Measurements from ENCODE around the gene ITPRID2.
A peak's percentile ranks its signal among the peaks of the same experiment; 100 is the strongest.
"Not testable (repeated sequence)": the region's sequence is repeated elsewhere in the genome, so short reads cannot be mapped to it uniquely, and the experiment has no call there.

The ITPRID2 gene

GRCh38 chr2:181918188-181918587 is 26.7 kb downstream of the ITPRID2 start:
- DNase-seq: no peak

- DNase-seq: no peak
Measured at GRCh38 chr2:181923121-181923520, 31.6 kb downstream of the ITPRID2 start.

- DNase-seq: no peak
Measured at GRCh38 chr2:181924336-181924735, 32.8 kb downstream of the ITPRID2 start.

GRCh38 chr2:181934694-181935093 is 43.2 kb downstream of the ITPRID2 start:
- DNase-seq: no peak

- peak; percentile 78 to 90 for DNase-seq
Measured at GRCh38 chr2:181937473-181937872, 45.9 kb downstream of the ITPRID2 start.

- no peak for DNase-seq
Measured at GRCh38 chr2:181943411-181944124, 52.0 kb downstream of the ITPRID2 start.

GRCh38 chr2:181944164-181944913 is 52.8 kb downstream of the ITPRID2 start:
- DNase-seq: no peak

- no peak for DNase-seq
Measured at GRCh38 chr2:181944914-181945291, 53.4 kb downstream of the ITPRID2 start.

- no peak for DNase-seq
Measured at GRCh38 chr2:181946444-181947127, 55.1 kb downstream of the ITPRID2 start.

GRCh38 chr2:181947273-181947672 is 55.7 kb downstream of the ITPRID2 start:
- DNase-seq: no peak

- no peak for DNase-seq
Measured at GRCh38 chr2:181948227-181948626, 56.7 kb downstream of the ITPRID2 start.

GRCh38 chr2:181949047-181949446 is 57.5 kb downstream of the ITPRID2 start:
- DNase-seq: no peak

GRCh38 chr2:181952404-181953226 is 61.1 kb downstream of the ITPRID2 start:
- DNase-seq: no peak

GRCh38 chr2:181953881-181954537 is 62.5 kb downstream of the ITPRID2 start:
- DNase-seq: peak; percentile 33 to 84

GRCh38 chr2:181954538-181954883 is 63.0 kb downstream of the ITPRID2 start:
- no peak for DNase-seq

GRCh38 chr2:181955010-181955409 is 63.5 kb downstream of the ITPRID2 start:
- no peak for DNase-seq

GRCh38 chr2:181955866-181956265 is 64.3 kb downstream of the ITPRID2 start:
- not testable (repeated sequence) for DNase-seq

- DNase-seq: no peak
Measured at GRCh38 chr2:181957668-181958067, 66.1 kb downstream of the ITPRID2 start.

GRCh38 chr2:181958726-181959125 is 67.2 kb downstream of the ITPRID2 start:
- no peak for DNase-seq

GRCh38 chr2:181959508-181959907 is 68.0 kb downstream of the ITPRID2 start:
- DNase-seq: no peak

- DNase-seq: not testable (repeated sequence)
Measured at GRCh38 chr2:181961167-181961566, 69.6 kb downstream of the ITPRID2 start.

- no peak for DNase-seq
Measured at GRCh38 chr2:181962142-181962541, 70.6 kb downstream of the ITPRID2 start.

Measured in inflammatory macrophage treated with lipopolysaccharide for 1 hour (primary cell).